GM18511 (cell line): ENCODE data around the gene SLC26A5.
"Not testable (repeated sequence)": the region's sequence is repeated elsewhere in the genome, so short reads cannot be mapped to it uniquely, and the experiment has no call there.

ENCODE experiments used
- ATAC-seq: cut with Tn5 transposase; IDR thresholded peaks from one replicate; pipeline ENCODE4 v1.9.1; 2021; ENCODE audit warnings: mild to moderate bottlenecking, moderate library complexity; ENCODE audit not compliant: unreplicated experiment

The SLC26A5 gene

DNA sequence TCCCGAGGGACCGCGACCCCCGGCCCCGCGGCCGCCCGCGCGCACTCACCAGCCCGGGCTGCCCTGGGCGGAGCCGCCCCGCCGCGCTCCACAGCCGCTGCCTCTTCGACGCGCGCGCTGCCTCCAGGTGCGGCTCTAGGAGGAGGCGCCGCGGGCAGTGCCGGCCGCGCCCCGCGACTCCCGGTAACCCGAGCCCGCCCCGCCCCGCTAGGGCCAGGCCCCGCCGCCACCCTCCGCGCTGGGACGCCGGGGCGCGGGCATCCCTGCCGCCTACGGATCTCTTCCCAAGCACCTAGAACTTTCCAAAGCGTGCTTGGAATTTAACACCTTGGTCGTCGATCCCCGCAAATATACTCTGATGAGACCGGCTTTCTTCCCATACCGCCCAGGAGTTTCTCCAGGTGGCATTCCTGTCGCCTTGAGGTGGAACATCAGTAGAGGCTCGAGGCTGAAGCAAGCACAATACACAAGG lies at the start of gene SLC26A5:
SLC26A5 (minus strand) TSS at position 159 of the 472 bp plus-strand sequence. CDS start 24,693 bp downstream, outside the sequence.
- no peak for ATAC-seq

GRCh38 chr7:103487419-103487818 lies 41.4 kb upstream of the SLC26A5 start:
- ATAC-seq: no peak

DNA sequence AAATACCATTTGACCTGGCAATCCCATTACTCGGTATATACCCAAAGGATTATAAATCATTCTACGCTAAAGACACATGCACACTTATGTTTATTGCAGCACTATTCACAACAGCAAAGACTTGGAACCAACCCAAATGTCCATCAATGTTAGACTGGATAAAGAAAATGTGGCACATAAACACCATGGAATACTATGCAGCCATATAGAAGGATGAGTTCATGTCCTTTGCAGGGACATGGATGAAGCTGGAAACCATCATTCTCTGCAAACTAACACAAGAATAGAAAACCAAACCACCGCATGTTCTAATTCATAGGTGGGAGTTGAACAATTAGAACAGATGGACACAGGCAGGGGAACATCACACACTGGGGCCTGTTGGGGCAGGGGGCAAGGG lies 40.9 kb upstream of the SLC26A5 start:
- not testable (repeated sequence) for ATAC-seq

DNA sequence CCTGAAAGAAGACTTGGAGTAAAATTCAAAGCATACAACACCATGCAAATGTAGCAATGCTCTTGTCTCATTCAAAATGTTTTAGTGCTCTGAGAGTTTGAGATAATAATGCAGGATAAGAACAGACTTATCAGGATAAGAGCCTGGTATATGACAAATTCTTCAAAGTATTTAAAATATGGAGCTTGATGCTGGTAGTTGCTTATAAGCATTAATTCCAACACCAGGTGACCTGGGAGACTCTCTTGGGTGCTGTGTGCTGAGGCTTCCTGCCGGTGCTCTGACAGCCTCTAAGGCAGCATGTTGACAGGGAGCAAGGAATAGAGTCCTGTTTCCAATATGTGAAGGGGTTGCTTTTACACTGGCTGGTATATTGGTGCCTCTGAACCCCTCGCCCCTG lies 34.8 kb upstream of the SLC26A5 start:
- ATAC-seq: no peak

DNA sequence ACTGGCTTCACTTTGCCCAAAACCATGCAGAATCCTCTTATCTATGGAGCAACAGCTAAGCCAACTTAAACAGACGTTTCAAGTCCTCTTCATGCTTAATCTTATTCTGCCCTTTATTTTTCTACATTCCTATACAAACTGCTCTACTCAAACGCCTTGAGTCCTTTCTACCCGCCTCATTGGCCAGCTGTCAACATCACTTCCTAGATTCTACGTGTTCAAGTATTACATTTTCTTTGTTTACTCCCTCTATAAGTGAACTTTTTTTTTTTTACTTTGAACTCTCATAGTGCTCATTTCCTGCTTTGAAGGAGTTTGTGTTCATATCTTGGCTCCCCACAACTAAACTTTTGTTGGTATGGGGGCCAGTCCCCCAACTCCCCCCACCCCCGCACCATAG lies 28.9 kb upstream of the SLC26A5 start:
- ATAC-seq: no peak

DNA sequence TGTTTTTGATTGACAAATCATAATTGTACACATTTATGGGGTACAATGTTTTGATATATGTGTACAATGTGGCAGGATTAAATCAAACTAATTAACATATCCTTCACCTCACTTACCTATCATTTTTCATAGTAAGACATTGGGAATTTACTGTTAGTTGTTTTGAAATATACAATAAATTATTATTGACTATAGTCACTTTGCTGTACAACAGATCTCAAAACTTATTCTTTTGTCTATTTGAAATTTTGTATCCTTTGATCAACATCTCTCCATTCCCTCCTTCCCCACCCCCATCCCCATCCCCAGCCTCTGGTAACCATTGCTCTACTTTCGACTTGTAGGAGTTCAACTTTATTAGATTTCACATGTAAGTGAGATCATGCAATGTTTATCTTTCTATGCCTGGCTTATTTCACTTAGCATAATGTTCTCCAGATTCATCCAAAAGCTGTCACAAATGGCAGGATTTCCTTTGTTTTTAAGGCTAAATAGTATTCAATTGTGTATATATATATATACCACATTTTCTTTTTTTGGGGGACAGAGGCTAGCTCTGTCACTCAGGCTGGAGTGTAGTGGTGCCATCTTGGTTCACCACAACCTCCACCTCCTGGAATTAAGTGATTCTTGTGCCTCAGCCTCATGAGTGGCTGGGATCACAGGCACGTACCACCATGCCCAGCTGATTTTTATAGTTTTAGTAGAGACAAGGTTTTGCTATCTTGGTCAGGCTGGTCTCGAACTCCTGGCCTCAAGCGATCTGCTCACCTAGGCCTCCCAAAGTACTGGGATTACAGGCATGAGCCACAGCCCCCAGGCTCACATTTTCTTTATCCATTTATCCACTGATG lies 23.3 kb upstream of the SLC26A5 start:
- ATAC-seq: no peak

DNA sequence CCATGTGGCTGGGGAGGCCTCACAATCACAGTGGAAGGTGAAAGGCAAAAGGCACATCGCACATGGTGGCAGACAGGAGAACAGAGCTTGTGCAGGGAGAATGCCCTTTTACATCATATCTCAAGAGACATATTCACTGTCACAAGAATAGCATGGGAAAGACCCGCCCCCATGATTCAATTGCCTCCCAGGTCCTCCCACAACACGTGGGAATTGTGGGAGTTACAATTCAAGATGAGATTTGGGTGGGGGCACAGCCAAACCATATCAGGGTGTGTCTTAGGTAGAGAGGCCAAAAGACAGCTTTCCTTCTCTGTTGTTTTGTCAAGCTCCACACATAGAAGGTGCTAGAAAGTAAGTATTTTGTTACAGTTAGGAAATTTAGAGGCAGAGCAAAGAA lies 20.8 kb upstream of the SLC26A5 start:
- ATAC-seq: no peak

DNA sequence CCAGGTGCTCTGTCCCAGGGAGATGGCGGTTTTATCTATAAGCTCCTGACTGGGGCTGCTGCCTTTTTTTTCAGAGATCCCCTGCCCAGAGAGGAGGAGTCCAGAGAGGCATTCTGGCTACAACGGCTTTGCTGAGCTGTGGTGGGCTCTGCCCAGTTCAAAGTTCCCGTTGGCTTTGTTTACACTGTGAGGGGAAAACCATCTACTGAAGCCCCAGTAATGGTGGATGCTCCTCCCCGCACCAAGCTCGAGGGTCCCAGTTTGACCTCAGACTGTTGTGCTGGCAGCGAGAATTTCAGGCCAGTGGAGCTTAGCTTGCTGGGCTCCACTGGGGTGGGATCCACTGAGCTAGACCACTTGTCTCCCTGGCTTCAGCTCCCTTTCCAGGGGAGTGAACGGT lies 16.4 kb upstream of the SLC26A5 start:
- ATAC-seq: no peak

GRCh38 chr7:103447073-103447960 lies 1.3 kb upstream of the SLC26A5 start:
- peak; percentile 85 for ATAC-seq

DNA sequence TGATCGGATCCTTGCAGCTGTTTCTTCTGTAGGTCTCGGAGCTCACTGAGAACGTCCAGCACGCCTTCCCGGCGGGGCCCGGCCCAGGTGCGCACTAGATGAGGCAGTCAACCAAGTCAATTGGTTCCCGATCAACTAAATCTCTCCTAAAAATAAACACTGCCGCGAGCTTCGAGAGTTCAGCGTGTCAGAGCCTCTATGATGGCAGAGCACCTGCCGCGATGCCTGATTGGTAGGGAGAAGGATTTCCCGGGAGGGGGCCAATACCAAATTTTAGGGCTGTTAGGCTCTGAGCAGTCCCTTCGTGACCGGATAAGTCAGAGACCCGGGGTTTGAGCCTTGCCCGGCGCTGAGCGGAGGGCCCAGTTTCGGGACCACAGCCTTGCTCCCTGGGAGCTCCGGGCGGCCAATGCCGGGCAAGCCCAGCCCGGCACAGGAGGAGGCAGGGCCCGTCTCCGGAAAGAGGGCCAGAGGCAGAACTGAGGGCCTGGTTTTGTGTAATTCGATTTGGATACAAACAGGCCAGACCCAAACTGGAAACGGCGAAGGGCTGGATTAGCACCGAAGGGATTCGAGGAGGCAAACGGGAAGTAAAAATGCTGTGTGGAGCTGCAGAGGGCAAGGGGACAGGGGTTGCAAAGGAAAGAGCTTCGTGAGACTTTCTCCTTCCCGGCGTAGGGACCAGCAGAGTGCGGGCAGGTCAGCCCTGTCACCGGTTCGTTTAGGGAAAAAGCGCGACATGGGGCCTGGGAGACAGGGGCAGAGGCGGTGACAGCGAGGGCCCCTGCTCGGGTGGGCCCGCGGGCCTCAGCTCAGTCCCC lies 569 bp downstream of the SLC26A5 start:
- no peak for ATAC-seq

GRCh38 chr7:103439661-103440060 lies 6.3 kb downstream of the SLC26A5 start:
- no peak for ATAC-seq

DNA sequence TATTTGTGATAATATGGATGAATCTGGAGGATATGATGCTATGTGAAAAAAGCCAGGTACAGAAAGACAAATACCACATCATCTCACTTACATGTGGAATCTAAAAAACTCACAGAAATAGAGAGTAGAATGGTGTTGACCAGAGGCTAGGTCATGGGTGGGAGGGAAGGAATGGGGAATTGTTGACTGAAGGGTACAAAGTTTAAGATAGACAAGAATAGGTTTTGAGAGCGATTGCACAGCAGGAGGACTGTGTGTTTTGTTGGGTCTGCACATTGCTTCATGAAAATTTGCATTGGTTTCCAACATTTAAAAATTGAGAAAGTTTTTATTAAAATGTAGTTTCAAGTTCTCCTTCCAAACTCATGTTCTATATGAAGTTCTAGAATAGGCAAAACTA lies 8.4 kb downstream of the SLC26A5 start:
- no peak for ATAC-seq

GRCh38 chr7:103432712-103433111 lies 13.3 kb downstream of the SLC26A5 start:
- ATAC-seq: peak; percentile 72

DNA sequence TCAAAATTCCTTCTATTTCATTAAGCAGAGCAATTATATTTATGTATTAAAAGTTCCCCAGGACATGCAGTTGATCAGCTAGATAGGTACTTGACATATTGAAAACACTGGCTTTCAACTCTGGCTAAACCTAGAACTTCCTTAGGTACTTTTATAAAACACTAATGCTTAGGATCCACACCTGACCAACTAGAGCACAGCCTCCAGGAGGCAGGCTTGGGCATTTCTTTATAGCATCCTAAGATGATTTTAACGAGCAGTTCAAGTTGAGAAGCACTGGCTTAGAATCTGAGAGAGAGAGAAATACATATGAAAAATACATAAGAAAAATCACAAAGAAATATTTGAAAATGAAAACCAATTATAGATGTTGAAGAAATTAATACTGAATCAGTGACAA lies 20.8 kb downstream of the SLC26A5 start:
- ATAC-seq: no peak

GRCh38 chr7:103423467-103424179 lies 22.4 kb downstream of the SLC26A5 start:
- no peak for ATAC-seq

DNA sequence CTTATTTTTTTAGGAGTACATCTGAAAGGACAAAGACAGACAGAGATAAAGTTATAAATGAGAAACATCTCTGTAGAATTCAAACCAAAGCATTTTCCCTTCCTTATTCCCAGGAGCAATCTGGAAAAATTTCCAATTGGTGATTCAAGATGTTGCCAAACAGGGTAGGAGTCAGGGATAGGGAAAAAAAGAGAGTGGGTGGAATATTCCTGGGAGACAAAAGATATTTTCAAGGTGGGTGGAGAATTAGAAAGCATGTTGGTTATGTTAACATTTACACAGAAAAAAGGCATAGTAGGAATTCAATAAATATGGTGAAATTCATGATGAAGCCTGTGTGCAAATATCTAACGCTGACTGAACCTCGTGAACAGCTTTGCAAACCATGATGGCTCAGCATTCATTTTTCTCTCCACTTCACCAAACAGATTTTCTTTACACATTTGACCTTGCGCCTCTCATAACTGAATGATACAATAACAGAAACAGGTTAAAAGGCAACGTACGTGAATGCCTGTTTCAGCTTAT lies 25.1 kb downstream of the SLC26A5 start:
- ATAC-seq: no peak

DNA sequence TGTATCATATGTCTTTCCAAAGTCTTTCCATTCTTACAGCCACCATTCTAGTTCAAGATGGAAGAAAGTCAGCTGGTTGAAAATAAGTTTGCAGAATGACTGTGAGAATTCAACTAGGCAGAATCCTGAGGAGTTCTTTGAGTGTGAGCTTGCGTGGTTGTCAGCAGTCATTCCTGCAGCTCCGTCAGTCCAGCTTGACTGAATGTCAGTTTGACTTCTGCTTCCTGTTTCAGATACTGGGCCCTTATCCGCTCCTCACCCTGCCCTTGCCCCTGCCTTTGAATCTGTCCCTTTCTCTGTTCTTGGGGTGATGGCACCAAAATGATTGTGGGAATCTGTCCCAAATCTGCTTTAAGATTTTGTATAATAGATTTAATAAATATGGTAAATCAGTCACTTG lies 27.8 kb downstream of the SLC26A5 start:
- no peak for ATAC-seq

GRCh38 chr7:103413407-103413806 lies 32.6 kb downstream of the SLC26A5 start:
- ATAC-seq: no peak

- ATAC-seq: no peak
These were observed 33.9 kb downstream of the SLC26A5 start for GRCh38 chr7:103412151-103412550.
